GM10266 (cell line): ENCODE data around the gene COMMD10.

Experiments
- DNase-seq: peaks from one replicate; pipeline ENCODE4 v3.0.0; 2012; ENCODE audit errors: extremely low spot score
- CTCF ChIP-seq: IDR thresholded peaks from 2 replicates; pipeline ENCODE4 v1.5.1; 2012; ENCODE audit warnings: mild to moderate bottlenecking, low read depth; ENCODE audit not compliant: control insufficient read depth, insufficient read depth; ENCODE audit errors: missing control alignments

COMMD10 gene

GRCh38 chr5:116288524-116288923 lies 203.7 kb downstream of the COMMD10 start:
- no peak for TF ChIP-seq CTCF
- no peak for DNase-seq

GRCh38 chr5:116289276-116289675 lies 204.5 kb downstream of the COMMD10 start:
- TF ChIP-seq CTCF: no peak
- no peak for DNase-seq

- no peak for TF ChIP-seq CTCF
- DNase-seq: no peak
Observed at GRCh38 chr5:116291271-116291670, 206.4 kb downstream of the COMMD10 start.

- DNase-seq: no peak
- no peak for TF ChIP-seq CTCF
Observed at GRCh38 chr5:116292321-116292720, 207.5 kb downstream of the COMMD10 start.

GRCh38 chr5:116296335-116297072 lies 211.7 kb downstream of the COMMD10 start:
- DNase-seq: no peak
- TF ChIP-seq CTCF: no peak

- no peak for TF ChIP-seq CTCF
- no peak for DNase-seq
Observed at GRCh38 chr5:116297296-116297814, 212.5 kb downstream of the COMMD10 start.
